Endodermal cell (in vitro differentiated cells): Measurements from ENCODE around the gene PCGF6. TPM values are rescaled to one million over a fixed set of nuclear protein-coding genes. Genes with fewer than 3 reads are reported as not detected.

Experiments
- DNase-seq: peaks from one replicate; pipeline ENCODE4 v3.0.0-alpha.2; 2017
- H3K27ac ChIP-seq: 2 replicates; pipeline ENCODE4 v1.5.1; 2013; ENCODE audit warnings: mild to moderate bottlenecking, low read depth, low read length, moderate library complexity
- H3K27me3 ChIP-seq: 2 replicates; pipeline ENCODE4 v1.6.1; 2013; ENCODE audit warnings: mild to moderate bottlenecking, low read length, moderate library complexity; ENCODE audit not compliant: insufficient read depth, control insufficient read depth, poor library complexity, severe bottlenecking
- H3K36me3 ChIP-seq: 2 replicates; pipeline ENCODE4 v1.7.0; 2013; ENCODE audit warnings: mild to moderate bottlenecking, low read length, moderate library complexity; ENCODE audit not compliant: control insufficient read depth, insufficient read depth
- H3K4me1 ChIP-seq: one replicate; pipeline ENCODE4 v1.7.0; 2013; ENCODE audit warnings: low read length; ENCODE audit not compliant: control insufficient read depth, insufficient read depth
- H3K4me3 ChIP-seq: 2 replicates; pipeline ENCODE4 v1.5.1; 2013; ENCODE audit warnings: mild to moderate bottlenecking, low read length, moderate library complexity
- H3K9ac ChIP-seq: 2 replicates; pipeline ENCODE4 v1.6.1; 2013; ENCODE audit warnings: mild to moderate bottlenecking, low read length, moderate library complexity; ENCODE audit not compliant: poor library complexity, severe bottlenecking; ENCODE audit errors: extremely low read depth
- H3K9me3 ChIP-seq: 2 replicates; pipeline ENCODE4 v1.6.1; 2013; ENCODE audit warnings: mild to moderate bottlenecking, low read length, moderate library complexity; ENCODE audit not compliant: control insufficient read depth
- H3K27ac Mint-ChIP-seq: 2 replicates; pipeline ENCODE4 v1.8.0; 2020; ENCODE audit warnings: mixed read lengths
- H3K27me3 Mint-ChIP-seq: 2 replicates; pipeline ENCODE4 v1.8.0; 2021; ENCODE audit warnings: mild to moderate bottlenecking, mixed read lengths; ENCODE audit not compliant: insufficient read depth
- H3K36me3 Mint-ChIP-seq: 2 replicates; pipeline ENCODE4 v1.8.0; 2020; ENCODE audit warnings: low read depth, mixed read lengths
- H3K4me1 Mint-ChIP-seq: 2 replicates; pipeline ENCODE4 v1.8.0; 2020; ENCODE audit warnings: mixed read lengths
- H3K4me3 Mint-ChIP-seq: 2 replicates; pipeline ENCODE4 v1.8.0; 2020; ENCODE audit warnings: mild to moderate bottlenecking, moderate library complexity, mixed read lengths
- H3K9me3 Mint-ChIP-seq: 2 replicates; pipeline ENCODE4 v1.8.0; 2020; ENCODE audit warnings: mild to moderate bottlenecking, mixed read lengths
- CTCF ChIP-seq: fragments of 200-600 bp; sonication (generic); conservative IDR thresholded peaks from 2 replicates; pipeline ENCODE4 v1.5.0; 2021; ENCODE audit warnings: antibody characterized with exemption, mild to moderate bottlenecking
- WGBS, 2 experiments: methylation state at CpG; one replicate each; pipeline versions ENCODE4 v1.1.5 to v1.1.7; 2013; ENCODE audit warnings: missing lambda C conversion rate in 2 of 2, mixed read lengths in 1 of 2; ENCODE audit not compliant: insufficient coverage in 1 of 2, insufficient read length in 1 of 2; 5-methylcytosine and 5-hydroxymethylcytosine counted together
- total RNA-seq, 2 donors: library from RNA; stranded (reverse); fragmentation: NEBNext Ultra II Directional in 1 of 2; extraction: Animal tissue kit (Norgen Biotek cat#: 25700) in 1 of 2; gene quantifications; 2 replicates in 1 of 2; 3 replicates in 1 of 2; pipeline ENCODE4 v1.2.1, GENCODE V29; 2021

The PCGF6 gene
- total RNA-seq, 2 donors from 2014 or later, result 18.9 to 20.5 TPM

- peaks cover 66% of the 10 kb centered on the region for H3K36me3 Mint-ChIP-seq
- H3K4me3 Mint-ChIP-seq, result no peak overlapping the region
- Histone ChIP-seq H3K36me3 (peaks cover 59% of the 10 kb centered on the region), H3K4me3 (no peak overlapping the region), H3K27ac (no peak overlapping the region), H3K27me3 (no peaks in the 10 kb centered on the region), H3K4me1 (no peaks in the 10 kb centered on the region), H3K9ac (no peak overlapping the region), H3K9me3 (no peaks in the 10 kb centered on the region)
- WGBS, 2 experiments, result 90 to 100% methylated on average over 1 to 4 of the region's 5 CpGs
- no peak overlapping the region for H3K27ac Mint-ChIP-seq
- no peak for DNase-seq
- H3K4me1 Mint-ChIP-seq, result no peaks in the 10 kb centered on the region
- no peaks in the 10 kb centered on the region for H3K9me3 Mint-ChIP-seq
- H3K27me3 Mint-ChIP-seq, result no peaks in the 10 kb centered on the region
- TF ChIP-seq CTCF, result no peak
Measured at GRCh38 chr10:103307594-103307993, 43.3 kb downstream of the PCGF6 start.

- no peaks in the 10 kb centered on the region for H3K4me1 Mint-ChIP-seq
Measured at GRCh38 chr10:103295374-103296015, 55.4 kb downstream of the PCGF6 start.

GRCh38 chr10:103291588-103291987, 59.4 kb downstream of the PCGF6 start:
- H3K4me3 ChIP-seq, result no peak overlapping the region
- no peaks in the 10 kb centered on the region for H3K27me3 ChIP-seq
- WGBS, 2 experiments, result 92 to 100% methylated on average over 1 to 4 of the region's 4 CpGs
- no peak for DNase-seq
- no peak overlapping the region for H3K4me3 Mint-ChIP-seq
- no peak overlapping the region for H3K27ac ChIP-seq
- no peak for TF ChIP-seq CTCF
- H3K9ac ChIP-seq, result no peak overlapping the region
- H3K27me3 Mint-ChIP-seq, result no peaks in the 10 kb centered on the region
- no peaks in the 10 kb centered on the region for H3K4me1 Mint-ChIP-seq
- no peaks in the 10 kb centered on the region for H3K9me3 ChIP-seq
- no peaks in the 10 kb centered on the region for H3K4me1 ChIP-seq
- H3K9me3 Mint-ChIP-seq, result no peaks in the 10 kb centered on the region
- H3K27ac Mint-ChIP-seq, result no peak overlapping the region
- H3K36me3 Mint-ChIP-seq, result no peaks in the 10 kb centered on the region
- no peaks in the 10 kb centered on the region for H3K36me3 ChIP-seq

More at GRCh38 chr10:103295374-103296015, 55.4 kb downstream of the PCGF6 start:
- no peaks in the 10 kb centered on the region for H3K4me1 ChIP-seq
- no peaks in the 10 kb centered on the region for H3K9me3 Mint-ChIP-seq
- H3K36me3 ChIP-seq, result no peaks in the 10 kb centered on the region
- 79% methylated on average over 2 of the region's 2 CpGs; no CpG with 5 or more reads in 1 of the 2 experiments for WGBS, 2 experiments
- H3K27ac ChIP-seq, result no peak overlapping the region
- H3K9ac ChIP-seq, result no peak overlapping the region
- DNase-seq, result no peak
- no peak overlapping the region for H3K27ac Mint-ChIP-seq
- no peaks in the 10 kb centered on the region for H3K27me3 ChIP-seq
- no peaks in the 10 kb centered on the region for H3K36me3 Mint-ChIP-seq
- no peak for TF ChIP-seq CTCF
- no peak overlapping the region for H3K4me3 Mint-ChIP-seq
- no peaks in the 10 kb centered on the region for H3K27me3 Mint-ChIP-seq
- no peak overlapping the region for H3K4me3 ChIP-seq
- no peaks in the 10 kb centered on the region for H3K9me3 ChIP-seq
